ENCODE measurements around the gene ATP5PO.
A peak's percentile ranks its signal among the peaks of the same experiment; 100 is the strongest.

The ATP5PO gene

DNA sequence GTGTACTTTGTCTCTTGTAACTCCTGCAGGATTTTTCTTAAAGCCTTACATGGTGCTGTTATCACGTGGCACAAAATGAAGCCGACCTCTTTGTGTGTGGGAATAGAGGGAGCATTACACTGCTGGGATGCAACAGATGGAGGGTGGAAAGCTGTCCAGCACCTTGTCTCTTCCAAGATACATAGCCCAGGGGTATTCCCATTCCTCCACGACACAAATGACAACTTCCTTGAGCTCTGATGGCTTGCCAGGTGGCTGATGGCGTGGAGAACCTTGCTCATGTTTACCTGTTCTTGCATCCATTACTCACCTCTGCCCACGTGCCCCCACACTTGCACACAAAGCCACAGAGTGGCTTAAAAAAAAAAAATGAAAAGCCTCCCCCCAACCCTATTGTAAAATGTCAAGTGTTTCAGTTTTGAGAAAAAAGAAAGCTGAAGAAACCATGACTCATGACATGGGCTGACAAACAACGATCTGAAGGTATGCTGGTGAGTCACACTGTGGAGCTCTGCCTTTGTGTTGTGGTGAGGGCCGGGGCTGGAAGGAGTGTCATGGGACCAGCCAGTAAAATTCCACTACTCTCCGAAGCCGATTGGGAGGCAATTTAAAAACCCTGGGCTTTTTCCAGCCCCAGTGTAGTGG is 32.0 kb upstream of the ATP5PO start:
- peak overlapping the region; percentile 47 for H3K4me3 ChIP-seq (ENCODE audit: low read depth, low read length)
- TF ChIP-seq CTCF (IDR thresholded peaks at IDR 0.05; ENCODE audit: low read depth, low read length) = no peak

- TF ChIP-seq CTCF (IDR thresholded peaks at IDR 0.05; ENCODE audit: low read depth, low read length) = no peak
- no peak overlapping the region for H3K4me3 ChIP-seq (ENCODE audit: low read depth, low read length)
Observed at GRCh38 chr21:33945652-33946270, 30.2 kb upstream of the ATP5PO start.

DNA sequence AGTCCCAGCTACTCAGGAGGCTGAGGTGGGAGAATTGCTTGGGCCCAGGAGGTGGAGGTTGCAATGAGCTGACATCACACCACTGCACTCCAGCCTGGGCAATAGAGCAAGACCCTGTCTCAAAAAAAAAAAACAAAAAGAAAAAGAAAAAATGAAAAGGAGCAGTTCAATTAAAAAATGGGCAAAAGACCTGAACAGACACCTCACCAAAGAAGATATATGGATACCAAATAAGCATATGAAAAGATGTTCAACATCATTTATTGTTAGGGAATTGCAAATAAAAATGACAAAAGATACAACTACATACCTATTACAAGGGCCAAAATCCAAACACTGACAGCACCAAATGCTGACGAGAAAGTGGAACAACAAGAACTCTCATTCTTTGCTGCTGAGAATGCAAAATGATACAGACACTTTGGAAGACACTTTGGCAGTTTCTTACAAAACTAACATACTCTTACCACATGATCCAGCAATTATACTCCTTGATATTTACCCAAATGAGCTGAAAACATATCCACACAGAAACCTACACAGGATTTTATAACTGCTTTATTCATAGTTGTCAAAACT is 28.7 kb upstream of the ATP5PO start:
- H3K4me3 ChIP-seq (ENCODE audit: low read depth, low read length) = no peak overlapping the region
- no peak for TF ChIP-seq CTCF (IDR thresholded peaks at IDR 0.05; ENCODE audit: low read depth, low read length)

DNA sequence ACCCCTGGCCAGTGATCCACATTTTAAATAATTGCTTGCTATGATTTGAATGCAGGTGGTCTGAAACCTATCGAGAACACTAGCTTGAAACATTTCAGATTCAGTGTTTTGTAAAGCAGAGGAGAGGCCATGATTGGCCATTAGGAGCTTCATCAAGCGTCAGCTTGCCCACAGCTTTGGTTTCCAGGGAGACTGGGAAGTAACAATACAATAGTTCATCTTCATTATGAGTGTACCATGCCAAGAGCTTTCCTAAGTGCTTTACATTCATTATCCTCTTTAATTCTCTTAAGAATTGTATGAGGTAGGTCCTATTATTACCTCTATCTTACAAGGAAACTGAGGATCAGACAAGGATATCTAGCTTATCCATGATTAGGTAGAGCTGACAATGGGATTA is 27.7 kb upstream of the ATP5PO start:
- no peak for TF ChIP-seq CTCF (IDR thresholded peaks at IDR 0.05; ENCODE audit: low read depth, low read length)

GRCh38 chr21:33942426-33942825 is 26.8 kb upstream of the ATP5PO start:
- no peak overlapping the region for H3K4me3 ChIP-seq (ENCODE audit: low read depth, low read length)

More for the DNA sequence above, 27.7 kb upstream of the ATP5PO start:
- no peak overlapping the region for H3K4me3 ChIP-seq (ENCODE audit: low read depth, low read length)

GRCh38 chr21:33940881-33941245 is 25.3 kb upstream of the ATP5PO start:
- no peak for TF ChIP-seq CTCF (IDR thresholded peaks at IDR 0.05; ENCODE audit: low read depth, low read length)
- no peak overlapping the region for H3K4me3 ChIP-seq (ENCODE audit: low read depth, low read length)

More at GRCh38 chr21:33942426-33942825, 26.8 kb upstream of the ATP5PO start:
- no peak for TF ChIP-seq CTCF (IDR thresholded peaks at IDR 0.05; ENCODE audit: low read depth, low read length)

DNA sequence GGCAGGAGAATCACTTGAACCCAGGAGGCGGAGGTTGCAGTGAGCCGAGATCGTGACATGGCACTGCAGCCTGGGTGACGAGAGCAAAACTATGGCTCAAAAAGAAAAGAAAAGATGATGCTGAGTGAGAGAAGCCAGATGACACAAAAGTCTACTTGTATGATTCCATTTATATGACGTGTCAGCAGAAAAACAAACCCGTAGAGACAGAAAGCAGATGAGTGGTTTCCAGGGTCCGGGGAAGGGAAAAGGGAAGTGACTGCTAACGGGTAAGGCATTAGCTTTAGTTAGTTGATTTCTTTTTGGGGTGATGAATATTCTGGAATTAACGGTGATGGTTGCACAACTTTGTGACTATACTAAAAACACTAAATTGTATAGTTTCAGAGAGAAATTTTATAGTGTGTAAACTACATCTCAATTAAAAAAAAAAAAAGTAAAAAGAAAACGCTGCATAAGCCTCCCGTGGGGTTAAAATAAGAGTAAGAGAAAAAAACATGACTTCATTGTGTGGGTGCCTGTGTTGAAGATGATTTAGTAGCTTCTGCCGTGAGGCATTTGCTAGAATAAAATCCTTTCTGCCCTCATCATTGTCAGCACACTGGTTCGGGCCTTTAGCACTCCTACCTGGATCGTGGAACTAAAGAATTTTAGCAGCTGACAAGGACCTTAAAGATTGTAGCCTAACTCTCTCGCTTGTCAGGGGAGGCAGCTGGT is 24.7 kb upstream of the ATP5PO start:
- TF ChIP-seq CTCF (IDR thresholded peaks at IDR 0.05; ENCODE audit: low read depth, low read length) = no peak
- H3K4me3 ChIP-seq (ENCODE audit: low read depth, low read length) = no peak overlapping the region

Measured in WI38 (cell line).